Measurements from ENCODE around the gene EVX1. TPM values are rescaled to one million over a fixed set of nuclear protein-coding genes. Genes with fewer than 3 reads are reported as not detected.

EVX1 gene
- polyA plus RNA-seq, 3 donors: 0.04 to 0.11 (median 0.06) TPM

Other genes with a start within 250 kb of the EVX1 start
- gene HOXA1, start 146.8 kb upstream of the EVX1 start, polyA plus RNA-seq (ENCODE audit: insufficient read length in 3 of 3): 1 to 10 TPM; 2.3 to 2.5 (median 2.4) TPM
- gene HOXA2, start 140.1 kb upstream of the EVX1 start, polyA plus RNA-seq (ENCODE audit: insufficient read length in 3 of 3): 1 to 10 TPM; 6.7 to 8.5 (median 7.1) TPM
- 10 to 100 TPM; 15.7 to 22.5 (median 17.3) TPM for gene HOXA4, start 112.0 kb upstream of the EVX1 start, polyA plus RNA-seq (ENCODE audit: insufficient read length in 3 of 3)
- 10 to 100 TPM; 59.7 to 73.7 (median 63.8) TPM for gene HOXA5, start 99.1 kb upstream of the EVX1 start, polyA plus RNA-seq (ENCODE audit: insufficient read length in 3 of 3)
- gene HOXA6, start 95.0 kb upstream of the EVX1 start, polyA plus RNA-seq (ENCODE audit: insufficient read length in 3 of 3): 10 to 100 TPM; 18.7 to 24.4 (median 22.0) TPM
- gene HOXA3, start 90.2 kb upstream of the EVX1 start, polyA plus RNA-seq (ENCODE audit: insufficient read length in 3 of 3): 10 to 100 TPM; 23.7 to 32.8 (median 29.3) TPM
- 10 to 100 TPM; 24.8 to 27.6 (median 26.1) TPM for gene HOXA7, start 86.1 kb upstream of the EVX1 start, polyA plus RNA-seq (ENCODE audit: insufficient read length in 3 of 3)
- 100 to 1,000 TPM in 1 of 3 donors, 10 to 100 TPM in 2; 85.6 to 118 (median 95.9) TPM for gene HOXA9, start 77.3 kb upstream of the EVX1 start, polyA plus RNA-seq (ENCODE audit: insufficient read length in 3 of 3)
- gene HOXA10, start 68.5 kb upstream of the EVX1 start, polyA plus RNA-seq (ENCODE audit: insufficient read length in 3 of 3): 100 to 1,000 TPM; 130 to 142 (median 140) TPM
- 10 to 100 TPM; 33.0 to 35.3 (median 34.6) TPM for gene HOXA11, start 57.6 kb upstream of the EVX1 start, polyA plus RNA-seq (ENCODE audit: insufficient read length in 3 of 3)
- gene HOXA13, start 42.7 kb upstream of the EVX1 start, polyA plus RNA-seq (ENCODE audit: insufficient read length in 3 of 3): under 1 TPM in 2 of 3 donors, not detected in 1; 0.06 TPM